Bronchial epithelial cell (primary cell): ENCODE results near the gene POU2AF1. TPM values are rescaled to one million over a fixed set of nuclear protein-coding genes. Genes with fewer than 3 reads are reported as not detected.

ENCODE experiments used
- DNase-seq: peaks from one replicate; pipeline ENCODE4 v3.0.0-alpha.2; 2010; ENCODE audit warnings: low read depth
- FAIRE-seq: peaks from 2 replicates; lab custom pipeline; 2011; peaks lifted over from hg19 to GRCh38; lab: Jason Lieb, UNC
- H3K27me3 ChIP-seq: 2 replicates; pipeline ENCODE4 v1.5.1; 2011; ENCODE audit warnings: low read length; ENCODE audit not compliant: control insufficient read depth, insufficient read depth
- H3K36me3 ChIP-seq: 2 replicates; pipeline ENCODE4 v1.5.1; 2011; ENCODE audit warnings: low read length; ENCODE audit not compliant: control insufficient read depth, insufficient read depth
- H3K4me3 ChIP-seq: 2 replicates; pipeline ENCODE4 v1.5.1; 2011; ENCODE audit warnings: mild to moderate bottlenecking, low read depth, low read length, control low read depth
- total RNA-seq: library from RNA; depleted of rRNA; stranded (reverse); fragments of >200 nt; gene quantifications from 2 replicates; pipeline ENCODE4 v1.2.1, GENCODE V29; 2014
- TF ChIP-seq, protein P1 (sequence below): IDR thresholded peaks from 2 replicates; pipeline ENCODE4 v1.5.1; 2011; ENCODE audit warnings: mild to moderate bottlenecking, moderate library complexity, low read length, control low read depth, inconsistent platforms; ENCODE audit not compliant: insufficient read depth, severe bottlenecking

POU2AF1 gene
- total RNA-seq, 1 donor from 2014 or later = not detected

GRCh38 chr11:111417766-111418435 lies 38.8 kb upstream of the POU2AF1 start:
- no peak for FAIRE-seq
- DNase-seq = peak; percentile 8
- TF ChIP-seq, protein P1, sequence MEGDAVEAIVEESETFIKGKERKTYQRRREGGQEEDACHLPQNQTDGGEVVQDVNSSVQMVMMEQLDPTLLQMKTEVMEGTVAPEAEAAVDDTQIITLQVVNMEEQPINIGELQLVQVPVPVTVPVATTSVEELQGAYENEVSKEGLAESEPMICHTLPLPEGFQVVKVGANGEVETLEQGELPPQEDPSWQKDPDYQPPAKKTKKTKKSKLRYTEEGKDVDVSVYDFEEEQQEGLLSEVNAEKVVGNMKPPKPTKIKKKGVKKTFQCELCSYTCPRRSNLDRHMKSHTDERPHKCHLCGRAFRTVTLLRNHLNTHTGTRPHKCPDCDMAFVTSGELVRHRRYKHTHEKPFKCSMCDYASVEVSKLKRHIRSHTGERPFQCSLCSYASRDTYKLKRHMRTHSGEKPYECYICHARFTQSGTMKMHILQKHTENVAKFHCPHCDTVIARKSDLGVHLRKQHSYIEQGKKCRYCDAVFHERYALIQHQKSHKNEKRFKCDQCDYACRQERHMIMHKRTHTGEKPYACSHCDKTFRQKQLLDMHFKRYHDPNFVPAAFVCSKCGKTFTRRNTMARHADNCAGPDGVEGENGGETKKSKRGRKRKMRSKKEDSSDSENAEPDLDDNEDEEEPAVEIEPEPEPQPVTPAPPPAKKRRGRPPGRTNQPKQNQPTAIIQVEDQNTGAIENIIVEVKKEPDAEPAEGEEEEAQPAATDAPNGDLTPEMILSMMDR = no peak
- no peak overlapping the region for H3K4me3 ChIP-seq
- H3K36me3 ChIP-seq = no peaks in the 10 kb centered on the region
- H3K27me3 ChIP-seq = peaks cover 20% of the 10 kb centered on the region

GRCh38 chr11:111417011-111417765 lies 38.1 kb upstream of the POU2AF1 start:
- DNase-seq (peak; percentile 21), FAIRE-seq (no peak)
- TF ChIP-seq, protein P1 = no peak

DNA sequence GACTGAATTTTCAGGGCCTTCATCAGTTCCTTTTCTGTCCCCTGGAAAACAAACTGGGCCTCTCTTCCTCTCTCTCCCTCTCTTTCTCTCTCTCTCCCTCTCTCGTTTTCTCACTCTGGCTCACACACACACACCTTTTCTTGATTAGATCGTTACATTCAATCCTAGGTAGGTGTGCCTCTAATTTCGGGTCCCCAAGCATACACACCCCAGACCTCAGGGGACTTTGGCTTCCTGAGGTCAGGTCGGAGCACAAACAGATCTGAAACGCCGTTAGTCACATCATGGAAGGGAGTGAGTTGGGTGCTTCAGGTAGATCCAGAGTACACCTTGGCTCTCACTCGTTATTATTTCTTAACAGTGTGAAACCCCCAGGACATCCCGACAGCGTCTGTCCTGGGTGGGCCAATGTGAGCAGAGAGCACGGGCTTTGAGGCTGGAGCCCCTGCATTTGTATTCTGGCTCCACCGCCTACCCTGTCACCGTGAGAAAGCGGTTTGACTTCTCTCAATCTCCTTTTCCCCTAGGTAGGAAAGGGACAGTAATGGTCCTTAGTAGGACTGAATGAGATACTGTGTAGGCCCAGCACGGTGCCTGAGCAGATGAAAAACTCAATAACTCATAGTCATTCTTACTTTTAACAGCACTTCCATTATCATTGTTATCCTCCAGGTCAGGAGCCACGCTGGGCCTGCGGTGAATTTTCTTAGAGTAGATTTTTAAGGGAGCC lies 37.3 kb upstream of the POU2AF1 start:
- Histone ChIP-seq H3K36me3 (no peaks in the 10 kb centered on the region), H3K27me3 (peaks cover 16% of the 10 kb centered on the region), H3K4me3 (no peak overlapping the region)
- DNase-seq (no peak), FAIRE-seq (no peak)
- TF ChIP-seq, protein P1 = no peak

More at GRCh38 chr11:111417011-111417765, 38.1 kb upstream of the POU2AF1 start:
- Histone ChIP-seq H3K27me3 (peaks cover 16% of the 10 kb centered on the region), H3K36me3 (no peaks in the 10 kb centered on the region), H3K4me3 (no peak overlapping the region)

DNA sequence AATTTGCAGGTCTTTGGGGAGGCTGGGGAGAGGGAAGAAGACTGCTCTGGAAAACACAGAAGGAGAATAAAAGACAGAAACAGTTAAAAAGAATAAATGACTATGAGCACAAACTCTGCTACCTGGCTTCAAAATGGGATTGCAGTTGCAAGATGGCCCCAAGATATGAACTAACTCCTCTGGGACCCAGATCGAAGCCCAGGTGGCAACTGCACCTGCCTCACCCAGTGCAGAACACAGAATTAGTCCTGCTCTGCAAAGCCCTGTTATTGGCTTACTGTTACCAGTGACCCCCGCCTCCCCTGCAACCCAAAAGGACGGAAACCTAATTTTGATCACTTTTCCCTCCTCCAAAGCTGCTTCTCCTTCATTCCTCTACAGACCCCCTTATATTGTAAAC lies 35.9 kb upstream of the POU2AF1 start:
- no peaks in the 10 kb centered on the region for H3K36me3 ChIP-seq
- no peak for DNase-seq
- TF ChIP-seq, protein P1 = no peak
- no peak overlapping the region for H3K4me3 ChIP-seq
- peaks cover 16% of the 10 kb centered on the region for H3K27me3 ChIP-seq
- no peak for FAIRE-seq

DNA sequence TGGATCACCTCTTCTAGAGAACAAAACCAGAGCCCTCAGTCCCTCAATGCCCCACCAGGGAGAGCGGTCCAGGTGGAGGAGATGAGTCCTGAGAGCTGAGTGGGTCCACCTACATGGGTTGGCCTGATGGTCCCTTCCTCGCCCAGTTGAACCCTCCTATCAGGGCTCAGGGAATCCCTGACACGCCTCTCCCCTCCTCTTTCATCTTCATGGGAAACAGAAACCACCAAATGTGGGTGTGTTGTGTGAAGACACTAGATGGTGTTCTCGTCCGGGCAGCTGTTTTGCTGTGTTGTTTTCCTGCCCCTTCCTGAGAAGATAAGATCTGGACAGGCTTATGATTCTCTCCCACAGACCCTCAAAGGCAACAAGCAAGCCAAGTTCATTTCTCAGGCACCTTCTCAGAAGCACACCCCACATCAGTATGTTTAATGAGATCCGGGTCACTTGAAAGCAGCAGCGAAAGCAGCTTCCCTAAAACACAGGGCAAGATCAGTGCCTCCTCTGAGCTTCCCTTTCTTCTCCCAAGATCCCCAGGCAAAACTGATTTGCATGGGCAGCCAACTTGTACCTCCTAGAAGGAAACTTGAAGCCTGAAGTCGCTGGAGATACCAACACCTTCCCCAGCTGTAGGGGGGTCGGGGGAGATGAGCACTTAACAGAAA lies 35.3 kb upstream of the POU2AF1 start:
- H3K27me3 ChIP-seq = peaks cover 16% of the 10 kb centered on the region
- no peak overlapping the region for H3K4me3 ChIP-seq
- FAIRE-seq = no peak
- TF ChIP-seq, protein P1 = no peak
- no peaks in the 10 kb centered on the region for H3K36me3 ChIP-seq
- DNase-seq = no peak
